Naive B cell (primary cell): ENCODE data around the gene RILPL1. TPM values are rescaled to one million over a fixed set of nuclear protein-coding genes. Genes with fewer than 3 reads are reported as not detected.
"Not testable (repeated sequence)": the region's sequence is repeated elsewhere in the genome, so short reads cannot be mapped to it uniquely, and the experiment has no call there.

Experiments used
- ATAC-seq, 2 donors: fragments of 150-1000 bp; cut with Tn5 transposase; 2 replicates each; pipeline ENCODE4 v1.10.0; 2021; ENCODE audit warnings: low read depth in 2 of 2, mild to moderate bottlenecking in 2 of 2, moderate library complexity in 2 of 2
- DNase-seq: peaks from one replicate; pipeline ENCODE4 v3.0.0; 2022
- H3K27ac Mint-ChIP-seq, 6 donors: one replicate each; pipeline ENCODE4 v1.8.0; 2020 to 2022; ENCODE audit warnings: mild to moderate bottlenecking in 6 of 6, mixed read lengths in 6 of 6, moderate library complexity in 5 of 6, inconsistent platforms in 2 of 6
- H3K27me3 Mint-ChIP-seq, 3 donors: one replicate each; pipeline ENCODE4 v1.8.0; 2021 to 2022; ENCODE audit warnings: mixed read lengths in 3 of 3, mild to moderate bottlenecking in 1 of 3
- H3K36me3 Mint-ChIP-seq, 2 donors: one replicate each; pipeline ENCODE4 v1.8.0; 2020 to 2022; ENCODE audit warnings: mixed read lengths in 2 of 2, inconsistent platforms in 1 of 2, mild to moderate bottlenecking in 1 of 2
- H3K4me1 Mint-ChIP-seq, 3 donors: one replicate each; pipeline ENCODE4 v1.8.0; 2020 to 2022; ENCODE audit warnings: mixed read lengths in 3 of 3, inconsistent platforms in 1 of 3, mild to moderate bottlenecking in 1 of 3, moderate library complexity in 1 of 3
- H3K4me3 Mint-ChIP-seq, 8 donors: one replicate each; pipeline ENCODE4 v1.8.0; 2020 to 2022; ENCODE audit warnings: mild to moderate bottlenecking in 8 of 8, mixed read lengths in 8 of 8, moderate library complexity in 8 of 8, inconsistent platforms in 2 of 8
- H3K9me3 Mint-ChIP-seq, 7 donors: one replicate each; pipeline ENCODE4 v1.8.0; 2020 to 2022; ENCODE audit warnings: mixed read lengths in 7 of 7, mild to moderate bottlenecking in 5 of 7, inconsistent platforms in 2 of 7, moderate library complexity in 1 of 7
- polyA plus RNA-seq, 6 donors: library from polyadenylated mRNA; unstranded; fragments of 300-500 nt; fragmentation: Illumina TruSeq; gene quantifications; one replicate each; pipeline ENCODE4 v1.2.3, GENCODE V29; 2021; ENCODE audit warnings: low read depth in 6 of 6

The RILPL1 gene
- polyA plus RNA-seq, 6 donors from 2014 or later, result 0.07 to 0.25 (median 0.14) TPM; not detected in 2

DNA sequence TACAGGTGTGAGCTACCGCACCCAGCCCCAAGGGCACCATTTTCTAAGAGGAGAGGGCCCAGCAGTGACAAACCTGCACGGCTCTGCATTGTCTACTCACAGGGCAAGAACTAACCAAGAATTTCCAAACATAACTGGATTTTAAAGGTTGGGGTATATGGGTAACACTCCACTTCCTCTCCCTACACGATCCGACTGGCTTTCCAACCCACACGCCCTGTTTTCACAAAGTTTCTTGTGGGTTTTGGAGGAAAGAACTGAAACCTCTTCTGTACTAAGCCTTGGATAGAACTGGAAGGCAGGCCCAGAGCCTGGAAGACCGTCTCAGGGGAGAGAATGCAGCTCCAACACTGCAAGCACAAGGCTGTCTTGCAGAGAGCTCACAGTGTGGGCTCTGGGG is 50.6 kb downstream of the RILPL1 start:
- peaks cover 0 to 26% (median 11%) of the 10 kb centered on the region in 3 donors for H3K4me1 Mint-ChIP-seq
- no peak overlapping the region for H3K4me3 Mint-ChIP-seq
- H3K9me3 Mint-ChIP-seq, result no peaks in the 10 kb centered on the region
- H3K36me3 Mint-ChIP-seq, result no peaks in the 10 kb centered on the region
- DNase-seq, result no peak
- H3K27ac Mint-ChIP-seq, result peak overlapping the region in 1 of 6 donors; percentile 59
- no peak for ATAC-seq
- H3K27me3 Mint-ChIP-seq, result peaks cover 0 to 12% (median 10%) of the 10 kb centered on the region in 3 donors

DNA sequence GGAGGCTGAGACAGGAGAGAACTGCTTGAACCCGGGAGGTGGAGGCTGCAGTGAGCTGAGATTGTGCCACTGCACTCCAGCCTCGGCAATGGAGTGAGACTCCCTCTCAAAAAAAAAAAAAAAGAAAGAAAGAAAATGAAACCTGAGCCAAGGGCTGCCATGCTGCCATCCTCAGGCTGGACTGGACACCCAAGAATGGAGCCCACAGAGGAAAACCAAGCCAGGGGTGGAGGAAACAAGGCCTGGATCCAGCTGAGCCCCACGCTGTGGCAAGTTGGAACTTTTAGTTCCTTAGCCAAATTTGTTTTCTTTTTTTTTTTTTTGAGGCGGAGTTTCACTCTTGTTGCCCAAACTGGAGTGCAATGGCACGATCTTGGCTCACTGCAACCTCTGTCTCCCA is 52.3 kb downstream of the RILPL1 start:
- H3K4me3 Mint-ChIP-seq, DNase-seq, H3K9me3 Mint-ChIP-seq, H3K27ac Mint-ChIP-seq, H3K36me3 Mint-ChIP-seq, H3K27me3 Mint-ChIP-seq, ATAC-seq: not testable (repeated sequence)
- peaks cover 6 to 33% (median 11%) of the 10 kb centered on the region in 3 donors for H3K4me1 Mint-ChIP-seq

GRCh38 chr12:123479442-123480180 is 53.9 kb downstream of the RILPL1 start:
- ATAC-seq, result no peak
- Mint-ChIP-seq H3K4me1 (peaks cover 16 to 43% (median 22%) of the 10 kb centered on the region in 3 donors), H3K27me3 (no peaks in the 10 kb centered on the region), H3K4me3 (peak overlapping the region in 1 of 8 donors; percentile 49), H3K27ac (peak overlapping the region in 3 of 6 donors; percentile 14 to 71 (median 49)), H3K9me3 (no peaks in the 10 kb centered on the region), H3K36me3 (no peaks in the 10 kb centered on the region)
- DNase-seq, result no peak

DNA sequence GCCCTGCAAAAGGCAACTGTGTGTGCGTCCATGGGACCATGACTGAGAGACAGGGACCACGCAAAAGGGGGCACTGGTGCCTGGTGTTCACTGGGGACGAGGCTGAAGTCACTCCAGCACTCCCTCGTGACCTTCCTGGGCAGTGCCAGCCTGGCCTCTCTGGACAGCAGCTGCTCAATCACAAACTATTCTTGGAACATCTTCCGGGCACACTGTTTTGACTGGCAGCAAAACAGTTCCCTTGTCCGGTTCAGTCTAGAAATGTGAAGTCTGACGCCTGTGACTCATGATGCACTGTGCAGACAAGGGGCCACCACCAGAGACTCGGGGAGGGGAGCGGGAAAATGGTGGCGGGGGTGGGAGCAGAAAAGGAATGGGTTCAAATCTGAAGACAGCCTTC is 54.8 kb downstream of the RILPL1 start:
- H3K27me3 Mint-ChIP-seq, result no peaks in the 10 kb centered on the region
- no peaks in the 10 kb centered on the region for H3K9me3 Mint-ChIP-seq
- H3K4me1 Mint-ChIP-seq, result peaks cover 19 to 43% (median 23%) of the 10 kb centered on the region in 3 donors
- no peaks in the 10 kb centered on the region for H3K36me3 Mint-ChIP-seq
- peak overlapping the region in 1 of 6 donors; percentile 28 for H3K27ac Mint-ChIP-seq
- H3K4me3 Mint-ChIP-seq, result no peak overlapping the region
- ATAC-seq (no peak), DNase-seq (no peak)

DNA sequence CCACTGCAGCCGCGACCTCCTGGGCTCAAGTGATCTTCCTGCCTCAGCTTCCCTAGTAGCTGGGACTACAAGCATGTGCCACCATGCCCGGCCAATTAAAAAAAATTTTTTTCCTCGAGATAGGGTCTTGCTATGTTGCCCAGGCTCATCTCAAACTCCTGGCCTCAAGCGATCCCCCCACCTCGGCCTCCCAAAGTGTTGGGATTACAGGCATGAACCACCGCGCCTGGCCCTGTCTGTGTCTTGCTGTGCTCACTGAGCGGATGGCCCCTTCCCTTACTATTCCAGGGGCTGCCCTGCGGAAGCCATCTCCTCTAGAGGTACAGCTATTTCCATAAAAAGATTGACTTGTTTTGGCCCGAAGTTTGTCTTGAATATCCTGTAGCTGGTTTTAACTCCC is 55.5 kb downstream of the RILPL1 start:
- H3K27ac Mint-ChIP-seq, result peak overlapping the region in 1 of 6 donors; percentile 39
- peak overlapping the region in 1 of 8 donors; percentile 52 for H3K4me3 Mint-ChIP-seq
- H3K36me3 Mint-ChIP-seq, result no peaks in the 10 kb centered on the region
- ATAC-seq, result no peak
- DNase-seq, result no peak
- no peaks in the 10 kb centered on the region for H3K27me3 Mint-ChIP-seq
- H3K4me1 Mint-ChIP-seq, result peaks cover 17 to 41% (median 23%) of the 10 kb centered on the region in 3 donors
- no peaks in the 10 kb centered on the region for H3K9me3 Mint-ChIP-seq

DNA sequence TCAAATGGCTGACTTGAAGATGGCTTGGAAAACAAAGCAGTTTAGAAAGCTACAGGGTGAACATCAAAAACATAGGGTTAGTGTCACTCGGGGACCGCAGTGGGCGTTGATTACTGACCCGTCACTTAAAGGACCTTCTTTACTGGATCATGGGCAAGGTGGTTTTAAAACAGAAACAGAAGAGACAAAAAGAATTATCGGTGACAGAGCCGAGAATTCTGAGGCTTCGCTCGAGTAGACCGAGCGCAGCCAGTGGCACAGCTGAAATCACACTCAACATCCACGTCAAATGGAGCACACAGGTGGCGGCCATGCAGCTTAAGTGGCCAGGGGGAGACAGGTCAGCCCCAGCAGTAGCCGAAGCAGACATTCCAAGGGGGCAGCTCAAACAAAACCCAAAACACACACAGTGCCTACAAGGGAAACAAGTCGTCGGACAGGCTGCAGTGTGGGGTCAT is 58.2 kb downstream of the RILPL1 start:
- no peak for ATAC-seq
- peak overlapping the region in 5 of 6 donors; percentile 21 to 96 (median 92) for H3K27ac Mint-ChIP-seq
- H3K27me3 Mint-ChIP-seq, result no peaks in the 10 kb centered on the region
- H3K4me3 Mint-ChIP-seq, result peak overlapping the region in 4 of 8 donors; percentile 47 to 79 (median 62)
- H3K36me3 Mint-ChIP-seq, result peaks cover 0 to 5% of the 10 kb centered on the region in 2 donors
- H3K9me3 Mint-ChIP-seq, result no peaks in the 10 kb centered on the region
- DNase-seq, result no peak
- H3K4me1 Mint-ChIP-seq, result peaks cover 17 to 36% (median 23%) of the 10 kb centered on the region in 3 donors

DNA sequence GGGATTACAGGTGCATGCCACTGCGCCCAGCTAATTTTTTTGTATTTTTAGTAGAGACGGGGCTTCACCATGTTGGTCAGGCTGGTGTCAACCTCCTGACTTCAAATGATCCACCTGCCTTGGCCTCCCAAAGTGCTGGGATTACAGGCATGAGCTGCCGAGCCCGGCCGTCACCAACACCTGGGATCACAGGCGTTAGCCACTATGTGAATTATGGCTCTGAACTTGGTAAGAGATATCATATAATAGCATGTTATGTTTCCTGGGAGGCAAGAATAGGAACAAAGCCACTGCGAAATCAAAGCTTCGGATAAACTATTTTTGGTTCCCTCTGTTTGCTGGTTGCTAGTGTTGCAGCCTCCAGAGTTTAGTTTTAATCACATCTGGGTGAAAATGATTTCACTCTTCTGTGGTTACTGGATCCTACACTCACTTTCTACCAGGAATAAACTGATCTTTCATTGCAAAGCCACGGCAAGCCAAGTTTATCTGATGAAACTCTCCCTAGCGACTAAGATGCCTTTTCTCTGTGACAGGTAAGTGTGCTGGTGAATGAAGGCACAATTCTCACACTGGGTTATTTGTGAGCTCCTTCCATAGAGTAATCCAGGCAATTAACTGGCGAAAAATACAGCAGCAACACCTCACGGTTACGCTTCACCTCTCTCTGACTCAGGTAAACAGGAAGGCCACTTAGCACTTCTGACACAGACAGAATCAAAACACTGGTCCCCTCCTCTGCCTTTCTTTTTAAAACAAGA is 58.9 kb downstream of the RILPL1 start:
- no peaks in the 10 kb centered on the region for H3K27me3 Mint-ChIP-seq
- H3K9me3 Mint-ChIP-seq, result no peaks in the 10 kb centered on the region
- peak overlapping the region in 4 of 8 donors; percentile 47 to 79 (median 62) for H3K4me3 Mint-ChIP-seq
- ATAC-seq (peak in 1 of 2 donors; percentile 57), DNase-seq (no peak)
- H3K36me3 Mint-ChIP-seq, result peaks cover 0 to 5% of the 10 kb centered on the region in 2 donors
- peaks cover 15 to 31% (median 23%) of the 10 kb centered on the region in 3 donors for H3K4me1 Mint-ChIP-seq
- peak overlapping the region in 4 of 6 donors; percentile 85 to 96 (median 94) for H3K27ac Mint-ChIP-seq

GRCh38 chr12:123472438-123472849 is 61.1 kb downstream of the RILPL1 start:
- H3K27ac Mint-ChIP-seq, result peak overlapping the region in 1 of 6 donors; percentile 6
- no peak overlapping the region for H3K4me3 Mint-ChIP-seq
- peaks cover 0 to 5% of the 10 kb centered on the region in 2 donors for H3K36me3 Mint-ChIP-seq
- H3K9me3 Mint-ChIP-seq, result no peaks in the 10 kb centered on the region
- peaks cover 17 to 38% (median 33%) of the 10 kb centered on the region in 3 donors for H3K4me1 Mint-ChIP-seq
- no peaks in the 10 kb centered on the region for H3K27me3 Mint-ChIP-seq
- no peak for DNase-seq
- ATAC-seq, result no peak

GRCh38 chr12:123471374-123472068 is 62.0 kb downstream of the RILPL1 start:
- H3K27me3 Mint-ChIP-seq, result no peaks in the 10 kb centered on the region
- H3K9me3 Mint-ChIP-seq, result no peaks in the 10 kb centered on the region
- peak overlapping the region in 1 of 6 donors; percentile 54 for H3K27ac Mint-ChIP-seq
- H3K4me3 Mint-ChIP-seq, result no peak overlapping the region
- ATAC-seq (no peak), DNase-seq (no peak)
- H3K4me1 Mint-ChIP-seq, result peaks cover 17 to 34% (median 29%) of the 10 kb centered on the region in 3 donors
- H3K36me3 Mint-ChIP-seq, result peaks cover 0 to 5% of the 10 kb centered on the region in 2 donors

DNA sequence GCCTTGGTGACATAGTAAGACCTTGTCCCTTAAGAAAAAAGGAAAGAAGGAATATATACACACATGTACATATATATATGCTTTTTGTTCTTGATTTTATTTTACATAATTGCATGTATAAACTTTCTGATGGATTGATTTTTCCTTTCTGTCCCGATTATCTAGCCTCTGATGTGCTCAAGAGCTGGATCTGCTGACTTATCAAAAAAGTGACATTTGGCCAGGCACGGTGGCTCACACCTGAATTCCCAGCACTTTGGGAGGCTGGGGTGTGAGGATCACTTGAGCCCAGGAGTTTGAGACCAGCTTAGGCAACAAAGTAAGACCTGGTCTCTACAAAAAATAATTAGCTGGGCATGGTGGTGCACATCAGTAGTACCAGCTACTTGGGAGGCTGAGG is 63.5 kb downstream of the RILPL1 start:
- no peak overlapping the region for H3K4me3 Mint-ChIP-seq
- no peak for ATAC-seq
- no peak for DNase-seq
- H3K27me3 Mint-ChIP-seq, result no peaks in the 10 kb centered on the region
- H3K27ac Mint-ChIP-seq, result no peak overlapping the region
- no peaks in the 10 kb centered on the region for H3K9me3 Mint-ChIP-seq
- H3K36me3 Mint-ChIP-seq, result peaks cover 10 to 15% of the 10 kb centered on the region in 2 donors
- peaks cover 16 to 33% (median 33%) of the 10 kb centered on the region in 3 donors for H3K4me1 Mint-ChIP-seq

GRCh38 chr12:123468786-123469185 is 64.7 kb downstream of the RILPL1 start:
- H3K27me3 Mint-ChIP-seq, result no peaks in the 10 kb centered on the region
- H3K4me3 Mint-ChIP-seq, result no peak overlapping the region
- peak; percentile 44 for DNase-seq
- peaks cover 10 to 15% of the 10 kb centered on the region in 2 donors for H3K36me3 Mint-ChIP-seq
- no peaks in the 10 kb centered on the region for H3K9me3 Mint-ChIP-seq
- peaks cover 10 to 24% (median 24%) of the 10 kb centered on the region in 3 donors for H3K4me1 Mint-ChIP-seq
- peak; percentile 91 to 96 for ATAC-seq
- peak overlapping the region in 2 of 6 donors; percentile 12 to 71 for H3K27ac Mint-ChIP-seq

DNA sequence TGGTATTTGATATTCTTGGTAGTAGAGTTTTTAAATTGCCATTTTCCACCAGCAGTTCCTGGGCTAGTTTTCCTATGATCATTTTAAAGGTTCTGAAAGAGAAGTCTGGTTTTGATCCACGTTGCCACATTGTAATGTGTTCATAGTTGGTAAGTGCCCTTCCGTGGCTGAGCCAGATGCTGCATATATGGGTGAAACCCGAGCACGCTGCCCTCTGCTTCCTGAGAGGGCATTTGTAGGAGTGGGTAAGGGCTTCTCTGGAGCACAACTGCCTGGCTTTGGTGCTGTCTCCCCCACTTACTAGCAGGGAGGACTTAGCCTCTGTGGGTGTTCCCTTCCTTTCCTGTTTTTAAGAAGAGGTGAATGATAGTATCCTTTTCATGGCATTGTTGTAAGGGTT is 68.4 kb downstream of the RILPL1 start:
- H3K4me3 Mint-ChIP-seq, result no peak overlapping the region
- no peak overlapping the region for H3K27ac Mint-ChIP-seq
- peaks cover 16 to 42% (median 37%) of the 10 kb centered on the region in 3 donors for H3K4me1 Mint-ChIP-seq
- ATAC-seq (no peak), DNase-seq (no peak)
- H3K27me3 Mint-ChIP-seq, result no peaks in the 10 kb centered on the region
- H3K9me3 Mint-ChIP-seq, result no peaks in the 10 kb centered on the region
- H3K36me3 Mint-ChIP-seq, result peaks cover 10 to 14% of the 10 kb centered on the region in 2 donors

DNA sequence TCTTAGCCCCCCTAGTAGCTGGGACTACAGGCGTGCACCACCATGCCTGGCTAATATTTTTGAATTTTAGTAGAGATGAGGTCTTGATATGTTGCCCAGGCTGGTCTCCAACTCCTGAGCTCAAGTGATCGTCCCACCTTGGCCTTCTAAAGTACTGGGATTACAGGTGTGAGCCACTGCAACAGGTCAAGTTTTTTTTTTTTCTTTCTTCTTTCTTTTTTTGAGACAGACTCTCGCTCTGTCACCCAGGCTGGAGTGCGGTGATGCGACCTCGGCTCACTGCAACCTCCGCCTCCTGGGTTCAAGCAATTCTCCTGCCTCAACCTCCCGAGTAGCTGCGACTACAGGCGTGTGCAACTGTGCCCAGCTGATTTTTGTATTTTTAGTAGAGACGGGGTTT is 70.3 kb downstream of the RILPL1 start:
- H3K9me3 Mint-ChIP-seq, DNase-seq, ATAC-seq, H3K27me3 Mint-ChIP-seq: not testable (repeated sequence)
- H3K4me3 Mint-ChIP-seq, result peak overlapping the region in 1 of 8 donors; percentile 30
- peak overlapping the region in 1 of 6 donors; percentile 41 for H3K27ac Mint-ChIP-seq
- H3K36me3 Mint-ChIP-seq, result peaks cover 13 to 14% of the 10 kb centered on the region in 2 donors
- H3K4me1 Mint-ChIP-seq, result peaks cover 18 to 46% (median 36%) of the 10 kb centered on the region in 3 donors
